Lung microvascular endothelial cell (primary cell): ENCODE measurements around the gene TSC1. TPM values are rescaled to one million over a fixed set of nuclear protein-coding genes. Genes with fewer than 3 reads are reported as not detected.
"Not testable (repeated sequence)": the region's sequence is repeated elsewhere in the genome, so short reads cannot be mapped to it uniquely, and the experiment has no call there.

Experiments used
- DNase-seq, 2 donors: peaks; one replicate each; pipeline versions ENCODE4 v3.0.0 to v3.0.0-alpha.2; 2010; ENCODE audit warnings: low read depth in 2 of 2
- total RNA-seq: library from RNA; depleted of rRNA; stranded (reverse); fragments of >200 nt; gene quantifications from 2 replicates; pipeline ENCODE4 v1.2.1, GENCODE V29; 2014

TSC1 gene
- total RNA-seq, result 12.2 and 20.4 TPM in 2 replicates

DNA sequence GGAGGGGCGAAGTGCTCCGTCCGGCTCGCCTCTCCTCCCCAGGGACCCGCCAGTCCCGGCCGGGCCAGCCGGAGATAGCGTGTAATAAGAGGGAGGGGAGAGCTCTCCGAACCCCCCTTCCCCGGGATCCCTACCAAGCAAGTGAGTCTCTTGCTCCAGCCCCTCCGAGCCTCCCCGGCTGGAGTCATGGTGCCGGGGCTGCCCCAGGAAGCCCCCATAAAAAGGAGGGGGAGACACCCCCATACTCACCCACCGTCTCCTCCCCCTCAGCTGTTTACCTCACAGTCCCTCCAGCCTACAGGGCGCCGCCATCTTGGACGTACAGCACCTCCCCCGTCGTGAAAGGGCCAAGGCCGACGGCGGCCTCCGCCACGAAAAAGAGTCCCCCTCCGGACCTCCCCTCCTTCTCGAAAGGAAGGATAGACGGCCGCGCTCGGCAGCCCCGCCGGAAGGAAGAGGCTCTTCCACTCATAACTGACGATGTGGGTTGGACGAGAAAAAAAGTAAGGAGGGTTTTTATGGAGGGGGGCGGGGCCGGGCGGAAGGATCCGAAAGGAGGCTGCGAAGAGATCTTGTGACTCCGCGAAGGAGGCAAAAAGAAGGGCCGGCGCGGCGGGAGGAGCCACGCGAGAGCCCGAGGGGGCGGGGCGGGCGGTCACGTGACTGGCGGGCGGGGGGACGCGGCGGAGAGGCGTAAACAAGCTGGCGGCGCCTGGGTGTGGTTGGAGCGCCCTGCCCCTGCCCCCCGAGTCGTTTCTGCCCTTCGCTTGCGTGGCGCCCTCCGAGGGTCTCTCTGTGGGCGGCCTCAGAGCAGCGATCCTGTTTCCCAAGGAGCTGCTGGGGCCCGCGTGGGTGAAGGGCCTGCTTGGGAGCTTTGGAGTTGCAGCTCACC, at the start of gene TSC1:
Gene TSC1 (minus strand): TSS at position 323 of the 892 bp plus-strand sequence. CDS start 15,744 bp downstream, outside the sequence.
- peak; percentile 96 to 97 for DNase-seq

DNA sequence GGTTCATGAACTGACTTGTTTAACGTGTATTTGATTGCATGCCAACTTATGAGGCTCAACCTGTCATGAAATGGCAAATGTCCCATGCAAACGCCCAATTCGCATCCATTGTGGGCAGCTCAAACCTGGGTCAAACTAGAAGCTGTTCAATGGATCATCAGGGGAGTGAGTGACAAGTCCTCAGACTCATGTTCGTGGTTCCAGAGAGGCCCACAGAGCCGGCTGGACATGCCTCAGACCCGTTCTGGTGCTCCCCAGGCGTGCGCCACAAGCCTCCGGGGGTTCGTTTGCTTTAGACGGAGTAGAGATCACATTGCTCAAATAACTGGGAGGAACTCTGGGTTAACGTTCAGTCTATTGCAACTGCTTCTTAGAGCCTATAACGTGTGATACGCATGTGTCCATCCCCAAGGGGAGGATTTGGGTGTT, 49.1 kb upstream of the TSC1 start:
- no peak for DNase-seq

DNA sequence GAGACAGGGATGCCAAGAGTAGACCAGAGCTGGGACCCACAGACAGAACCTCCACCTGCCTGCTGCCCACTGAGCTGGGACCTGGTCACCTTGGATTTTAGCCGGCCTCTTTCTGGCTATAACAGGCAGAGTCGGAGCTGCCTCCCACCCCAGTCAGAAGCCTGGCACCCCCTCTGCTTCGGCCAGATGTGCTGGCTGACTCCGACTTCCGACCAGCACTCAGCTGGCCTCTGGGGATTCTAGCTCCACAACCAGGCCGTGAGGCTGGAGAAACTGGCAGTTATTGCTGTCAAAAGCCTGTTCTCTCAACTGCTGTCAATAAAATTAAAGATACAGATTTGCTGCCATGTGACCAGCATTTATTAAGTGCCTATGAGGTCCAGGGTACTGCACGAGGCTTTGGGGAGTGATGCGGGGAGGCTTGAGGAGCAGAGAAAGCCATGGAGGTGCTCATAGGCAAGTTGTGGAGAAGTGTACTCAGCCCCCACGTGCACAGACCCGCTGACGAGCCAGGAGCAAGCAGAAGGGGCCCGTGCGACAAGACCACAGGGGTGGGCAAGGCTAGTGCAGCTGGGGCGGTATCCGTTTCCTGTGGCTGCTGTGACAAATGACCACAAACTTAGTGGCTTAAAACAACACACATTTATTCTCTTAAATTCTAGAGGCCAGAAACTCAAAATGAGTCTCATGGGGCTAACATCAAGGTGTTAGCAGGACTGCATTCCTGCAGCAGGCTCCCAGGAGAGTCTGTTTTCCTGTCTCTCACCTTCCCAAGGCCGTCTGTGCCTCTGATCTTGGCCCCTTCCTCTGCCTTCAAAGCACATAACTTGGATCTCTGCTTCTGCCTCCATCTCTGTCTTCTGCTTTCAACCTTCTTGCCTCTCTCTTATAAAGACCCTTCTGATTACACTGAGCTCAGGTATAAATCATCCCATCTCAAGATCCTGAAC, 47.2 kb upstream of the TSC1 start:
- no peak for DNase-seq

DNA sequence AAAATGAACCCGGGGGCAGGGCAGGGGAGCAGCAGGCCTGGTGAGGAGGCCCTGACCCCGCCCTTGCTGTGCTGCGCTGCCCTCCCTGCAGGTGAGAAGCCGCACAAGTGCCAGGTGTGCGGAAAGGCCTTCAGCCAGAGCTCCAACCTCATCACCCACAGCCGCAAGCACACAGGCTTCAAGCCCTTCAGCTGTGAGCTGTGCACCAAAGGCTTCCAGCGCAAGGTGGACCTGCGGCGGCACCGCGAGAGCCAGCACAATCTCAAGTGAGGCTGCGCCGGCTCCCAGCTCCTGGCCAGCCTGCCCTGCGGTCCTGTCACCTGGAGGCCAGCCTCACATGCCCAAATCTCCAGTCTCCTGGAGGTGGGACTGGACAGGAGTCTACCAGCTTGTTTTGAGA, 46.4 kb upstream of the TSC1 start:
- DNase-seq, result no peak

DNA sequence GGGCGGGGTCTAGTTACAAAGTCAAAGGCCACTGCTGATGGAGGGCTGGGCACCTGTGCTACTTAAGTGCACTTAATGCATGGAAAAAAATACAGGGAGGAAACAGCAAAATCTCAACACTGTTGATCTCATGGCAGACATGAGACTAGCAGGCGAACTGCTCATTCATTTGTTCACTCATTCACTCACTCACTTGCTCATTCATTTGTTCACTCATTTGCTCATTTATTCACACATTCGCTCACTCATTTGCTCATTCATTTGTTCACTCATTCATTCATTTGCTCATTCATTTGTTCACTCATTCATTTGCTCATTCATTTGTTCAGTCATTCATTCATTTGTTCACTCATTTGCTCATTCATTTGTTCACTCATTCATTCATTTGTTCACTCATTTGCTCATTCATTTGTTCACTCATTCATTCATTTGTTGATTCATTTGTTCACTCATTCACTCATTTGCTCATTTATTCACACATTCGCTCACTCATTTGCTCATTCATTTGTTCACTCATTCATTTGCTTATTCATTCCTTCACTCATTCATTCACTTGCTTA, 45.7 kb upstream of the TSC1 start:
- DNase-seq, result not testable (repeated sequence)

DNA sequence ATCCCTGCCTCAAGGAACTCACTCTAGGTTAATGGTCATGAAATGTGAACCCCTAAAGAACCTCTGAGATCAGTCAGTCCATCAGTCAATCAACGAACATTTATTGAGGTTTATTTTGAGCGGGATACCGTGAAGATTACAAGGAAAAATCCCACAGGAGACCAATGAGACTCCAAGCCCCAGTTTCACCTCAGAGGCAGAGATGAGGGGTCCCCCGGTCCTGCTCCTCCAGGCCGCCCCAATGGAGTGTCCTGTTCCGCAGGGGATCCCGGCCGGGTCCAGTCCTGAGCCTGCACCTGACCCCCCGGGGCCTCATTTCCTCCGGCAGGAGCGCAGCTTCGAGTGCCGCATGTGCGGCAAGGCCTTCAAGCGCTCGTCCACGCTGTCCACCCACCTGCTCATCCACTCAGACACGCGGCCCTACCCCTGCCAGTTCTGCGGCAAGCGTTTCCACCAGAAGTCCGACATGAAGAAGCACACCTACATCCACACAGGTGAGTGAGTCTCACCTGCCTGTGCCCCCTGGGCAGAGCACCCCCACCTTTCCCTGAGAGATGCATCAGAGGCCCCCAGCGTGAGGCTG, 45.1 kb upstream of the TSC1 start:
- no peak for DNase-seq

DNA sequence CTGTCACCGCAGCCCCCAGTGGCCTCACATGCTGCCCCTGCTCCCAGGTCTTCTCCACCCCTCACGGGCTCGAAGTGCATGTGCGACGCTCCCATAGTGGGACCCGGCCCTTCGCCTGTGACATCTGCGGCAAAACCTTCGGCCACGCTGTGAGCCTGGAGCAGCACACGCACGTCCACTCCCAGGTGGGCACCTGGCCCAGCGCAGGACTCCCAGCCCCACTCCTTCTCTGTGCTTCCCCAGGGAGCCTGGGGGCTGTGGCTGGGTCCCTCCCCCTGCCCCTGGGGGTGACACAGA, 44.5 kb upstream of the TSC1 start:
- no peak for DNase-seq

DNA sequence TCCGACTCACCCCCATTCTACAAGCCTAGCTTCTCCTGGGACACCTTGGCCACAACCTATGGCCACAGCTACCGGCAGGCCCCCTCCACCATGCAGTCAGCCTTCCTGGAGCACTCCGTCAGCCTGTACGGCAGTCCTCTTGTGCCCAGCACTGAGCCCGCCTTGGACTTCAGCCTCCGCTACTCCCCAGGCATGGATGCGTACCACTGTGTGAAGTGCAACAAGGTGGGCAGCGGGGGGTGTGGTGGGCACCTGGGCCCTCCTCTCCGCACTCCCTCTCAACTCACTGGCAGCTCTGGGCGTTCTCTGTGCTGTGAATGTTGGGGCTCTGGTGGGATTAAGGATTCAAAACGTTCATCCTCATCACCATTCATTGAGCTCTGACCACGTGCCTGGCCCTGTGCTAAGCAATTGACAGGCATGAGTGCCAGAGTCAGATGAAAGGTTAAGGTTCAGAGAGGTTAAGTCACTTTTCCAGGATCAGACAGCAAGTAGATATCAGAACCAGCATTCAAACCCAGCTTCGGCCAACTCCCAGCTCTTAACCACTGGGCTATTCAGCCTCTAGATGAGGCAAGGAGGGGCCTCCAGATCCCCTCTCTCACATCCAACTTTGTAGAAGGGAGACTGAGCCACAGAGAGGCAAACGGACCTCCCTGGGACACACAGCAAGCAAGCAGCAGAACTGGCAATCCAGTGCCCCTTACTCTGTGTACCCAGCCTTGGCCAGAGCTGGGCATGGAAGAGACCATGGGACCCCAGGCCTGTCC, 44.0 kb upstream of the TSC1 start:
- DNase-seq, result no peak

DNA sequence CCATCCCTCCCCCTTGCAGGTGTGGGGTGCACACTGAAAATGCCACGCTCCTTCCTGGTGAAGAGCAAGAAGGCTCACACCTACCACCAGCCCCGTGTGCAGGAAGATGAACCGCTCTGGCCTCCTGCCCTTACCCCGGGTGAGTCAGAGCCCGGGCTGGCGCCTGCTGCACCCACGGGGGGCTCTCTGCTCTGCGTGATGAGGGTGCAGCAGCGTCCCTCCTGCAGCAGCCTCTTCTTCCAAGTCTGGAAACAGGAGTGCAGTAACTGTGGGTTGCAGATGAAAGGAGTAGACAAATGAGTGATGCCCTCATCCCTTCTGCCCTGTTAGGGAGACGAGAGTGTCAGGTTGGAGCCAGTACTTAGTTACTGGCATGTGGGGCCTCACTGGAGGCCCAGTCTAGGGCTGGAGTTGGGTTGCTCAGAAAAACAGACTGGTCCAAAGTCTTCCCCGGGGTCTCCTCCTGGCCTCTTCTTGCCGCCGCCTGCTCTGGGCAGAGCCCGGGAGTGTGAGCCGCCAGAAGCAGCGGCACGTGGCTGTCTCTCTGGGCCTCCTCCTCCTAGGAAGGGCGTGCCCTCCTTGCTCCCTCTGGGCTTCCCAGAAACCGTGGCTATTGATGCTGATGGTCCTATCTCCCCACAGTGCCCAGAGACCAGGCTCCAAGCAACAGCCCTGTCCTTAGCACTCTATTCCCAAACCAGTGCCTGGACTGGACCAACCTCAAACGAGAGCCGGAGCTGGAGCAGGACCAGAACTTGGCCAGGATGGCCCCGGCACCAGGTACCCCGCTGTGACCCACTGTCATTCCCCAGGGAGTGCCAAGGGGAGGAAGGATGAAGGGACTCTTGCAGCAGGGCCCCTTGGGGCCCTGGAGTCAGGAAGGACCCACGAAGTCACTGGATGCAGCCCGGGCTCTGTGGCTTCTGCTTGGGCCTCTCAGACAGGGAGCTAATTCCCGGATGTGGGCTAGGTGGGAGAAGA, 42.5 kb upstream of the TSC1 start:
- no peak for DNase-seq

DNA sequence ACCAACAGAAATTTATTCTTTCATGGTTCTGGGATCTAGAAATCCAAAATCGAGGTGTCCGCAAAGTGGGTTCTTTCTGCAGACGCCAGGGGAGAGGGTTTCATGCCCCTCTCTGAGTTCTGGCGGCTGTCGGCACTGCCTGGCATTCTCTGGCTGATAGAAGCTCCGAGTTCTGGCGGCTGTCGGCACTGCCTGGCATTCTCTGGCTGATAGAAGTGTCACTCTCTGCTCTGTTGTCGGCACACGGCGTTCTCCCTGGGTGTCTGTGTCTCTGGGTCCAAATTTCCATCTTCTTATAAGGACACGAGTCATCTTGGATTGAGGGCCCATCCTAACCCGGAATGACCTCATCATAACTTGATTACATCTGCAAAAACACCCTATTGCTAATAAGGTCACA, 41.7 kb upstream of the TSC1 start:
- DNase-seq, result no peak

DNA sequence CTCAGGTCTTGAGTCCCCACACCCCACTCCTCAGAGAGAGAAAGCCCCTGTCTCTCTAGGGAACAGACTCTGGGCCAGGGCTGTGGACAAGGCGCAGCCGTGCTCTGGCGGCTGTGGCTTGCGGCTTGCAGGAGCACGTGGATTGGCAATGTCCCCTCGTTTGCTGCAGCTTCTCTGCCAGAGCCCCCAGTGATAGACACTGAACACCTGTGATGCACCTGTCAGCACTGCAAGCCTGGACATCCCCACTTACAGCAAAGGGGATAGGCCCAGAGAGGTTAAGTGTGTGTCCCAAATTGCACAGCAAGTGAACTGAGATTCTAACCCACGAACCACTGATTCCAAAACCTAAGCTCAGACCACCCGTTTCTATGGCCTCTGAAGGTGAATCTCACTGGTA, 41.1 kb upstream of the TSC1 start:
- DNase-seq, result no peak

DNA sequence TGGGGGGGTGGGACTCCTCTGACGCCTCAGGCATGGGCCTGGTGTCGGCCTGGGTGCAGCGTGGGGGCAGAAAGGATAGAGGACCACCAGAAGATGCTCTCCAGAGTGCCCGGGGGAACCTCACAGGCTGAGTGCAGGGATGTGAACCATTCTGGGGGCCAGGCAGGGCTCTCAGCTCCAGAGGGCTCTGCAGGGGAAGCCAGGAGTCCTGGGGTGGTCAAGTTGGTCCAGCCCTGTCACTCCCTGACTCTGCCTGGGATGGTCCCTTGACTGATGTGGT, 40.6 kb upstream of the TSC1 start:
- no peak for DNase-seq

DNA sequence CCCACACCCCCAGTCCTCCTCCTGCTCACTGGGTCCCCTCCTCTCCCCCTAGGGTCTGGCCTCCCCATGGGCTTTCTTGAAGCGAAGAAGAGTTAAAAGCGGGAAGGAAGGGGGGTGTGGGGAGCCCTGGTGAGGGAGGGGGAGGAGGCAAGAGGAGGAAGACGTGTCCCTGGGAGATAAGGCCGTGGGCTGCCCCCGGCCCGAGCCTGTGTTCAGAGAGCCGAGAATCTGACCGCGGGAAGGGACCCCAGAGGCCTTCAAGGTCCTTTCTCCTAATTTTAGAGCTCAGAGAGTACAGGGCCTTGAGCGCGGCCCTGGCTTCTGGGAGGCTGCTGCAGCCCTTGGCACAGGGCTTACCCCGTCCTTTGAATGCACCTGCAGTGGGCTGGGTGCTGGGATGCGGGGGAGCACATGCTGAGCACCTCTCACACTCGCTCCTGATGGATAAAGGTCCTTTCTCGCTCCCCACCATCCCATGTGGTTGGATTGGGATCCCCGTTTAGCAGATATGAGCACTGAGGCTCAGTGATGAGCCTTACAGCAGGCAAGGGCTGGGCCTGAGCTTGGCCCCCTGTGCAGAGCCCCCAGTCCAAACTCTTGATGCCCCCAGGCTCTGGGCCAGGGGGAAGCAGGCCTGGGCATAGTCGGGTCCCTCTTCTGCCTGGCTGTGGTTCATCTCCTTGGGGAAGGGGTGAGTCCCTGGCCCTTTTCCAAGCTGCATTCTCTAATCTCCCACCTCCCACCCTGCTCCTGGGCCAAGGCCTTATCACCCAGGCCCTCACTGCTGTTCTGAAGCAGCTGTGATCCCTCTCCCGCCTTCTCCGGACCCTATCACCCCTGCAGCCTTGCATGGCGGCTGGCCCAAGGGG, 40.0 kb upstream of the TSC1 start:
- DNase-seq, result no peak

DNA sequence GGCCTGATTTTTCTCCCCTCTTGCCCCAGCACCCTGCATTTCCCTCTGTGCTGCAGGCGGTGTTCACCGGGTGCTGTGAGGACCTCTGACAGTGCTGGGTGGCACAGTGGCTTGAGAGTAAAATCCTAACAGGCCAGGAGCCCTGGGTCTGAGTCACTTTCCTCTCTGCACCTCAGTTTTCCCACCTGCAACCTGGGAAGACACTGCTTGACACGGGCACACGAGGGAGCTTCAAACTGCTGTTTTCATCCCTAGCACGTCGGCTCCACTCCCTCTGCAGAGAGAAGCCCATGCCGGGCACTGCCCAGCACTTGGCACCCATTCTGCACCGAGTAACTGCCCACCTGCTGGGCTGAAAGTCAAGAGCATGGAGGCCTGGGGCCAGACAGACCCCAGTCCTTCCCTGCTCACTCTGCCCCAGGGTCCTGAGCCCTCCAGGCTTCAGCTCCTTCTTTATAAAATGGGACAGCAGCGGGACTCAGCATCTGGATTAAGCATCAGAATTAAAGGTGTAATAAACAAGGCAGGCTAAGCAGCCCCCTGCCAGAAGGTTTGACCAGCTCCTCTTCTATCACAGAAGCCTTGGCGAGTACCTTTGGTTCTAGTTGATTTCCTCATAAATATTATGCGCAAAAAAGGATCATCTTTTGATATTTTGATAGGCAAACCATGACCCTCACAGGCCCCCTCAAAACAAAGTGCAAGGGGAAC, 39.2 kb upstream of the TSC1 start:
- DNase-seq, result no peak

DNA sequence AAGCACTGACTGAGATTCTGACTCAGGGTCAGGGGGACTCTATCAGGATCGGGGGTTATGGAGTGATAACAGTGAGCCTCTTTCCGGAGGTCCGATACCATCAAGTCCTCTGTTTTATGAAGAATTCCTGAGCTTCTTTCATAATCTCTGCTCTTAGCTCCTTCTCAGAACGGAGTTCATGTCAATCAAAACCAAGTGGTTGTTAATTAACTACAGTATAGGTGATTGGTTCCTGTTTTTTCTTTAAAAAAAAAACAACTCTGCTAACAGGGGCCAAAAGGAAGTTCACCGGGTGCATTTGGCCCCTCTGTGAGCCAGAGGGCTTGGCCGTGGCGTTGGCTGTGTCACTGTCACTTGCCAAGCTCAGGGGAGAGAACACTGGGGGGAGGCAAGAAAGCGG, 38.0 kb upstream of the TSC1 start:
- no peak for DNase-seq

DNA sequence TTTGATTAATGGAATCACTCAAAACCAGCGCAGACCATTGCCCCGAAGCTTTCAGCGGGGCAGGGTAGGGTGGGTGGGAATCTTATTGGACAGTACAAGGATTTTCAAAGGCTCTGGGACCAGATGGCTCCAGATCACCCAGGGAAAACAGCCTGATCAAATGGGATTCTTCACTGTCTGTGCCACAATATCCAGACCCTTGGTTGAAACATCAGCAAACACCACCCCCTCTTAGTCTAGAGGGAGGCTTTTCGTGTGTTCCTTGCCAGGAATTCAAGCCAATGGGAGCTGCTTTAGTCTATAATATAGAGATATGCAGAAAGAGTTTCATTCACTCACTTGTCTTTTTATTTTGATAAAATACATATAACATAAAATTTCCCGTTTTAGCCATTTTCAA, 35.7 kb upstream of the TSC1 start:
- no peak for DNase-seq

DNA sequence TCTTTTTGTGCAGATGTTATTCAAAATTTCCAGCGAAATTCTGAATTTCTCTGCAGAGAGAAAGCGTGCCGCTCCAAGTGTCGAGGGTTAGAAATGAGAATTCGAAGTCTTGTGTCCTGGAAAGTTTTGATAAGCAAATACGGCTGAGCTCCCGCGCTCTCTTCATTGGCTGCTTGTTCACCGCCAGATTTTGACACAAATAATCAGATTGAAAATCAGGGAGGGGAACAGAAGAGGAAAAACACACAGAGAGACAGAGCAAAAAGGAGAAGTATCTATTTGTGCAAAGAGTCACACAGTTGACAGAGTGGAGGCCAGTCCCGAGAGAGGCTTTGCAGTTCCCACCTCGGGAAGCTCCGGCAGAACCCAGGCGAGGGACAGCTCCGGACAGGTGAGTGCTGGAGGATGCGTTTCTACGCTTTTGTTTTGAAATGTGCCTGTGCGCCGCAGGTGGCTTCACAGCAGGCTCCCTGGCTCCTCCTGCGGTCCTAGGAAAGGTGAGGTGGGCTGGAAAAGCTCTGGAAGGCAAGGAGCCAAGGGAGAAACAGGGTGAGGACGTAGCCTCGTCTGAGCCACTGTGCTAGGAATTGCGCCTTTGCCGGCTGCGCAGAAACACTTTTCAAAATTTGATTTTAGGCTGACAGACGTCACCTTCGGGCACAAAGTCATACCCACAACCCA, 34.2 kb upstream of the TSC1 start, which contains the start of gene GFI1B:
Gene GFI1B (plus strand): TSS at position 244 of the 681 bp plus-strand sequence. CDS start 7,985 bp downstream, outside the sequence.
- DNase-seq, result no peak

DNA sequence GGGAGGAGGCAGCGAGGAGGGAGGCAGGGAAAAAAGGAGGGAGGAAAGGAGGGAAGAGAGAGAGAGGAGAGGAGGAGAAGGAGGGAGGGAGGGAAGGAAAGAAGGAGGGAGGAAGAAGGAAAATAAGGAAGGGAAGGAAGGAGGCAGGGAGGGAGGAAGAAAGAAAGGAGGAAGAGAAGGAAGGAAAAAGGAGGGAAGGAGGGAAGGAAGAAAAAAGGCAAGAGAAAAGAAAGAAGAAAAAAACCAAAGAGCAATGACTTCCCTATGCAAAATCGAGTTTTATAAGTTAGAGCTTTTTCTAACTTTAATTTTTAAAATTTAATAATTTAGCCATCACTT, 33.7 kb upstream of the TSC1 start:
- no peak for DNase-seq
